Measurements from ENCODE around the gene MAP4K4.

Gene MAP4K4

DNA sequence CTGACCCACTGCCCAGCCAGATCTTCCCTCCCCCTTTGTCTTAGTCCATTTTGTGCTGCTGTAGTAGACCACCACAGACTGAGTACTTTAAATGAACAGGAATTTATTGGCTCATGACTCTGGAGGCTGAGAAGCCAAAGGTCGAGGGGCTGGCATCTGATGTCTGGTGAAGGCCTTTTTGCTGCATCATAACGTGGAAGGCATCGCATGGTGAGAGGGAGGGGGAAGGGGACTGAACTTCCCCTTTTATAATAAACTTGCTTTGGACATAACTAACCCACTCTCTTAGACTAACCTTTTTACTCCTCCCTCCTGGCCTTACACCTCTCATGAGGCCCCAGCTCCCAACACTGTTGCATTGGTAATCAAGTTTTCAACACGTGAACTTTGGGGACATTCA is 83.8 kb downstream of the MAP4K4 start:
- no peak for DNase-seq (ENCODE audit: low read depth, low spot score)

GRCh38 chr2:101781791-101782426 is 84.4 kb downstream of the MAP4K4 start:
- no peak overlapping the region for H3K27ac ChIP-seq
- no peak for DNase-seq (ENCODE audit: low read depth, low spot score)

More for the DNA sequence above, 83.8 kb downstream of the MAP4K4 start:
- no peak overlapping the region for H3K27ac ChIP-seq

DNA sequence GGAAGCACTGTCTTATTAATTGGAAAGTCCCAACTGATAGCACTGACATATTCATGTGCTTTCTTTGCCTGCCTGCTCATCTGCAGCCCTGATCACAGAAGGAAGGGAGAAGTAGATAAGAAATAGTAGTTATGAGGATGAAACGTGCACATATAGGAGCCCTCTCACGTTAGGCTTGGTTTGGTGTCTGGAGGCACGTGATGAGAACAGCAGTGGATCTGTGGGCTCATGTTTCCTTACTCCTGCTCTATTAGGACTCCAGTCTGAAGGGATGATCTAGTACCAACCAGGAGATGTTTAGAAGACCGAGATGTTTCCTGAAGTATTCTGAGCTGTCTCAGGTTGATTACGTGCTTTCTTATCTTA is 84.9 kb downstream of the MAP4K4 start:
- H3K27ac ChIP-seq, result no peak overlapping the region
- no peak for DNase-seq (ENCODE audit: low read depth, low spot score)

- no peak overlapping the region for H3K27ac ChIP-seq
- DNase-seq (ENCODE audit: low read depth, low spot score), result no peak
Measured at GRCh38 chr2:101787097-101787496, 89.6 kb downstream of the MAP4K4 start.

DNA sequence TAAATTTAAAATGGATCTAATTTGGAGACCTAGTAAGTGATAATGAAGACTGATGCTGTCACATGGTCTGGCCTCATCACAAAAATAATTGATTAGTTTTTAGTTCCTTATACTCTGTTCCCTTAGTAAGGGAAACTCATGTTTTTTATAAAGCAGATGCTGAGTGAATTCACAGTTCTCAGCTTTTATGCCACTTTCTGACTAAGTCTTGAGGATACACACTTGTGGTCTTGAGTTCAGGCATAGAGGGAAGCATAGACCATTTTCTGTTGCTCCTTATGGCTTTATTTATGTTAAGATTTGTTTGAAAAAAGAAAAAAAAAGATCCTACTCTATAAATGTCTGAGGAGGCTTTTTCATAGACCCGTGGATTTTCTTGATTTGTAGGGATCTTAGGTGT is 91.1 kb downstream of the MAP4K4 start:
- no peak for DNase-seq (ENCODE audit: low read depth, low spot score)
- H3K27ac ChIP-seq, result no peak overlapping the region

GRCh38 chr2:101788995-101789970 is 91.8 kb downstream of the MAP4K4 start:
- H3K27ac ChIP-seq, result no peak overlapping the region
- DNase-seq (ENCODE audit: low read depth, low spot score), result no peak

DNA sequence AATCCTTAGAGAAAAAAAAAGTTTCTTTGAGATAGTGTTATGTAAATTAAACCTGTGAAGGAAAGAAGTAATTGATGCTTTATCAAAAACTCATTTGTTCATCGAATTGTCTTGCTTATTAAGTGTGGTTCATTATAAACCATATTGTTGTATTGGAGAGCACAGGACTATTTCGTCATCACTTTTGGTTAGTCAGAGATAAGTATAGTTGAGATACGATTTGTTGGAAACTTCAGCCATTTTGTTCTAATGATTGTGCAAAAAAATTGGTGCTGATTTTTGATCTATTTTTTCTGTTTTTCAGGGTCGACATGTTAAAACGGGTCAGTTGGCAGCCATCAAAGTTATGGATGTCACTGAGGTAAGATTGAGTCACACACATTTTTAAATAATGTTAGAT is 92.9 kb downstream of the MAP4K4 start:
- no peak overlapping the region for H3K27ac ChIP-seq
- no peak for DNase-seq (ENCODE audit: low read depth, low spot score)

DNA sequence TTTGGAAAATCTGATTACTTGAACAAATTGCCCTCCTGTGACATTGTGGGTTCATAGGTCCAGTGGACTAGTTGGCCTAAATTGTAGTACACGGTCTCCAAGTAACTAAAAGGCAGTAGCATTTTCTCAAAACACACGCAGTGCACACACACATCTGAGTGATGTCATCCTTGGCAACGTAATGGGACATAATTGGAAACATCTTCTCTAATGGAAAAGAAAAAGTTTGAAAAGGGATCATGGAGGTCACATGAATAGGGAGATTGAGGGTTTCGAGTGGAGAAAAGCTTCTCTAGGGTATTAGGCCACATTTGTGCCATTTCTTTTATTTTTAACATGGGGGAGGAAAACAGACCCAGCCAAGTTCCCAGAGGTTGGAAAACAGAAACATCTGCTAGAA is 93.3 kb downstream of the MAP4K4 start:
- DNase-seq (ENCODE audit: low read depth, low spot score), result no peak
- no peak overlapping the region for H3K27ac ChIP-seq

DNA sequence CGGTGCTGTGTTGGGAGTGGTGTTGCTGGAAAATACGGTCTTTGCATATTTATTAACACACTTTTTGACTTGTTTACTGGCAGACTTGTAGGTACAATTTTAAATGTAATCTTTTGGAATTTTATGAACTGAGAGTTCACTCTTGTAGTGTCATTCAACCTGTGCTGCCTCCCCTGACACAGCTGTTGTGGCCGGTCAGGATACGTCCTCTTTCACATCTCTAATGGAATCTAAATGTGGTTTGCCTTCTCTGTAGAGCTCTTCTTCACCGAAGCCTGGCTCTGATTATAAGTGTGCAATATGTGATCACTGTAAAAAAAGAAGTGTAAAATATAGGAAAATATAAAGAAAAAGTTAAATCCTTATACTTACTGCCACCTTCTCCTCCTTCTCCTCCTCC is 94.7 kb downstream of the MAP4K4 start:
- no peak for DNase-seq (ENCODE audit: low read depth, low spot score)
- no peak overlapping the region for H3K27ac ChIP-seq

GRCh38 chr2:101793277-101793969 is 95.9 kb downstream of the MAP4K4 start:
- H3K27ac ChIP-seq, result no peak overlapping the region
- DNase-seq (ENCODE audit: low read depth, low spot score), result no peak

DNA sequence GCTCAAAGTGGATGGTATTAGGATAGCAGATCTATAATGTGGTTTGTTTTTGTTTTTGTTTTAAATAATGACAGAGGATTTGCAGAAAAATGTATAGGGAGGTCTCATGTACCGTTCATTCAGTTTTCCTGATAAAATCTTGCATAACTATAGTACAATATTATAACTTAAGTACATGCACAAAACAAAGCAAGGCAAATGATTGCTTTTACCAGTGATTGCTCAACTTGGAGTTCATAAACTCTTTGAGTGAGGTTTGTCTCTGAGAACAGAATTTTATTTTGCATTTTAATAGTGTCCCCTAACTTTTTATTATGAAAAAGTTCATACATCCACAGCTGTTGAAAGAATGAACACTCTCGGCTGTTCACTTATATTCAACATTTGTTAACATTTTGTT is 96.6 kb downstream of the MAP4K4 start:
- DNase-seq (ENCODE audit: low read depth, low spot score), result no peak

GRCh38 chr2:101795033-101795432 is 97.5 kb downstream of the MAP4K4 start:
- no peak for DNase-seq (ENCODE audit: low read depth, low spot score)
- H3K27ac ChIP-seq, result peak overlapping the region; percentile 10

More for the DNA sequence above, 96.6 kb downstream of the MAP4K4 start:
- H3K27ac ChIP-seq, result no peak overlapping the region

GRCh38 chr2:101796825-101797600 is 99.5 kb downstream of the MAP4K4 start:
- DNase-seq (ENCODE audit: low read depth, low spot score), result no peak
- H3K27ac ChIP-seq, result no peak overlapping the region

- H3K27ac ChIP-seq, result peak overlapping the region; percentile 77
- DNase-seq (ENCODE audit: low read depth, low spot score), result no peak
Measured at GRCh38 chr2:101801496-101801895, 104.0 kb downstream of the MAP4K4 start.

GRCh38 chr2:101802329-101802728 is 104.8 kb downstream of the MAP4K4 start:
- DNase-seq (ENCODE audit: low read depth, low spot score), result peak; percentile 62
- peak overlapping the region; percentile 77 for H3K27ac ChIP-seq

DNA sequence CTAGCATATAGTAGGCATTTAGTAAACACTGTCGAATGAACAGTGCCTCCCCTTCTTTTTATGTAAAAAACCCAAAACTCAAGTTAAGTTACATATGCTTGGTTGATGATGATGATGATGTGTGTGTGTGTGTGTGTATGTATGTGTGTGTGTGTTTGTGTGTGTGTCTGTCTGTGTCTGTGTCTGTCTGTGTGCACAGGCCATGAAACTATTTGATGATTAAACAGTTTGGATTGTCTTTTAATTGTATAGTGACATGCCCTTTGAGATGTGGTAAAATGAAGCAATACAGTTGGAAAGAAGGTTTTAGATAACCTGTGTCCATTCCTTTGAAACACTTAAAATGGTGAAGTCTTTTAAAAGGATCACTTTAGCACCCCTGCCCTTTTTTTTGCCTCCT is 105.6 kb downstream of the MAP4K4 start:
- H3K27ac ChIP-seq, result peak overlapping the region; percentile 77
- DNase-seq (ENCODE audit: low read depth, low spot score), result no peak

DNA sequence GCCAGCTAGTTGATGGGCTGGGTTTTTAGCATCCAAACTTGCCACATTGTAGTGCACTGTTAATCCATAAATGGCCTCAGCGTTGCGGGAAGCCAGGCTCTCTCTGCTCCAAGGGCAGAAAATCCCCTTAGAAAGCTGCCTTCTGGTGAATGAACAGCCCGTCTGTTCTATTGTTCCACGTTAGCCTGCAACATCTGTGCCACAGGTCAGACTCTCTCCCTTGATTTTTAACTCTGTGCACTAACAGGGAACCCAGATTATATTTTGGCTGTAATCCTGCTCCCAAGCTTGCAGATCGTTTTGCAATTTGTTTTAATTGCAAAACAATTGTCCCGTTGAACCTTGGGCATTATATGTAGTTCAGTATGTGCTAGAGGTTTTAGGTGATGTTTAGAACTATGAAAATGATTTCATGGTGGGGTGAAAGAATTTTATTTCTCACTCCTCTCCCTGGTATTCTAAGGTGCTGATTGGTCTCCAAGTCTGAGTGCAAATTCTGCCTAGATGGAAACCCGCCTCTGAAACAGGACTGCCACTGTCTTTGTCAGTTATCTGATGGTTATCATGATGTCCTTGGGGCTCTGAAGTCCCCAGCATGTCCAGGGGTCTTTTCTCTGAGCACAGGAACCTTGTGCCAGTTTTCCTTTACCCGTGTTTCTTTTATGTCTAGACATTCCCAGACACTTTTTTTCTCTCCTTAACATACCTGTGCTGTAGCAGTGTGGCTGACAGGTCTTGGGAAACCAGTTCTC is 106.6 kb downstream of the MAP4K4 start:
- no peak for DNase-seq (ENCODE audit: low read depth, low spot score)
- H3K27ac ChIP-seq, result peak overlapping the region; percentile 77

GRCh38 chr2:101805152-101806088 is 107.9 kb downstream of the MAP4K4 start:
- H3K27ac ChIP-seq, result peak overlapping the region; percentile 66
- DNase-seq (ENCODE audit: low read depth, low spot score), result no peak

Measured in epithelial cell of prostate (primary cell).